Breast epithelium (tissue), 3 donors: ENCODE results near the gene CCNJL.

Experiments used
- POLR2A ChIP-seq: fragments of 450-650 bp; IDR thresholded peaks from one replicate; pipeline ENCODE4 v1.6.1; 2016; ENCODE audit warnings: antibody characterized with exemption, mild to moderate bottlenecking, moderate library complexity
- POLR2AphosphoS5 ChIP-seq, 3 donors: sonication (generic); formaldehyde crosslinking; IDR thresholded peaks; one replicate each; pipeline ENCODE4 v1.6.1; 2017; ENCODE audit warnings: antibody characterized with exemption in 3 of 3
- TF ChIP-seq, protein P1 (sequence below), 3 donors: fragments of 450-650 bp; IDR thresholded peaks; one replicate each; pipeline ENCODE4 v1.5.1; 2016 to 2017; ENCODE audit warnings: antibody characterized with exemption in 3 of 3, mild to moderate bottlenecking in 3 of 3, moderate library complexity in 3 of 3

- TF ChIP-seq, protein P1, sequence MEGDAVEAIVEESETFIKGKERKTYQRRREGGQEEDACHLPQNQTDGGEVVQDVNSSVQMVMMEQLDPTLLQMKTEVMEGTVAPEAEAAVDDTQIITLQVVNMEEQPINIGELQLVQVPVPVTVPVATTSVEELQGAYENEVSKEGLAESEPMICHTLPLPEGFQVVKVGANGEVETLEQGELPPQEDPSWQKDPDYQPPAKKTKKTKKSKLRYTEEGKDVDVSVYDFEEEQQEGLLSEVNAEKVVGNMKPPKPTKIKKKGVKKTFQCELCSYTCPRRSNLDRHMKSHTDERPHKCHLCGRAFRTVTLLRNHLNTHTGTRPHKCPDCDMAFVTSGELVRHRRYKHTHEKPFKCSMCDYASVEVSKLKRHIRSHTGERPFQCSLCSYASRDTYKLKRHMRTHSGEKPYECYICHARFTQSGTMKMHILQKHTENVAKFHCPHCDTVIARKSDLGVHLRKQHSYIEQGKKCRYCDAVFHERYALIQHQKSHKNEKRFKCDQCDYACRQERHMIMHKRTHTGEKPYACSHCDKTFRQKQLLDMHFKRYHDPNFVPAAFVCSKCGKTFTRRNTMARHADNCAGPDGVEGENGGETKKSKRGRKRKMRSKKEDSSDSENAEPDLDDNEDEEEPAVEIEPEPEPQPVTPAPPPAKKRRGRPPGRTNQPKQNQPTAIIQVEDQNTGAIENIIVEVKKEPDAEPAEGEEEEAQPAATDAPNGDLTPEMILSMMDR (IDR thresholded peaks at IDR 0.05) = no peak
- TF ChIP-seq POLR2AphosphoS5 (IDR thresholded peaks at IDR 0.05) (no peak), POLR2A (no peak)
These were observed 1.6 kb downstream of the CCNJL start for GRCh38 chr5:160310552-160311295.
